Left ventricle myocardium inferior (tissue), 1 donor: ENCODE measurements around the gene PCAT7. TPM values are rescaled to one million over a fixed set of nuclear protein-coding genes. Genes with fewer than 3 reads are reported as not detected.
"Not testable (repeated sequence)": the region's sequence is repeated elsewhere in the genome, so short reads cannot be mapped to it uniquely, and the experiment has no call there.

Source experiments
- DNase-seq: peaks from one replicate; pipeline ENCODE4 v3.0.0-alpha.2; 2020
- H3K27ac ChIP-seq: fragments of 200-600 bp; replicated peaks from 2 replicates; pipeline ENCODE4 v1.8.0; 2021
- H3K27me3 ChIP-seq: fragments of 200-600 bp; 2 replicates; pipeline ENCODE4 v1.8.0; 2021; ENCODE audit warnings: low read depth
- H3K36me3 ChIP-seq: fragments of 200-600 bp; 2 replicates; pipeline ENCODE4 v1.8.0; 2021
- H3K4me1 ChIP-seq: fragments of 200-600 bp; 2 replicates; pipeline ENCODE4 v1.8.0; 2021
- H3K4me3 ChIP-seq: fragments of 200-600 bp; 2 replicates; pipeline ENCODE4 v1.8.0; 2021; ENCODE audit warnings: mild to moderate bottlenecking, moderate library complexity
- H3K9me3 ChIP-seq: fragments of 200-600 bp; replicated peaks from 2 replicates; pipeline ENCODE4 v1.8.0; 2021
- CTCF ChIP-seq: fragments of 200-600 bp; IDR thresholded peaks from 2 replicates; pipeline ENCODE4 v1.8.0; 2021; ENCODE audit warnings: antibody characterized with exemption, mild to moderate bottlenecking, borderline replicate concordance
- intact Hi-C: fragments of 100-400 bp; cut with micrococcal nuclease; formaldehyde crosslinking; loops from one replicate; pipeline ENCODE4 v1.11.0; 2022
- total RNA-seq: library from RNA; stranded (reverse); fragmentation: NEBNext Ultra II Directional; extraction: Animal tissue kit (Norgen Biotek cat#: 25700); gene quantifications from one replicate; pipeline ENCODE4 v1.2.1, GENCODE V29; 2021
- donor health status: DM: no; HTN: yes; CAD: no; lungs with severe emphysema.

PCAT7 gene
- total RNA-seq, 1 donor from 2014 or later: not detected

DNA sequence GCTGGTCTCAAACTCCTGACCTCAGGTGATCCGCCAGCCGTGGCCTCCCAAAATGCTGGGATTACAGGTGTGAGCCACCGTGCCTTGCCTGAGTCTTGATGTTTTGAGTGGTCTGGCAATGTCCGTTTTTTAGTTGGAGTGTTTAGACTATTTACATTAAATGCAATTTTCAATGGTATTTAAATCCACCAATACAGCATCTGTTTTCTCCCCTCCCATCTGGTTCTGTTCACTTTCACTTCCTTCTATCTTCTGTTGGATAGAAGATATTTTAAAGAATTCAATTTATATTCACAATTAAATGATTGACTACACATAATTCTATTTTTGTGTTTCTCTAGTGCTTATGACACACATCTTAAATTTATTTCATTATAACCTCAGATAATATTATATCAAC is 26.0 kb upstream of the PCAT7 start:
- peaks cover 4% of the 10 kb centered on the region for H3K27me3 ChIP-seq
- DNase-seq: no peak
- H3K27ac ChIP-seq: no peak overlapping the region
- no peak overlapping the region for H3K4me3 ChIP-seq
- H3K4me1 ChIP-seq: no peaks in the 10 kb centered on the region
- H3K9me3 ChIP-seq: no peaks in the 10 kb centered on the region
- no peaks in the 10 kb centered on the region for H3K36me3 ChIP-seq
- no peak for TF ChIP-seq CTCF
- intact Hi-C loops: no loop called here

- H3K4me3 ChIP-seq: no peak overlapping the region
Observed at GRCh38 chr9:94533155-94533554, 21.7 kb upstream of the PCAT7 start.

DNA sequence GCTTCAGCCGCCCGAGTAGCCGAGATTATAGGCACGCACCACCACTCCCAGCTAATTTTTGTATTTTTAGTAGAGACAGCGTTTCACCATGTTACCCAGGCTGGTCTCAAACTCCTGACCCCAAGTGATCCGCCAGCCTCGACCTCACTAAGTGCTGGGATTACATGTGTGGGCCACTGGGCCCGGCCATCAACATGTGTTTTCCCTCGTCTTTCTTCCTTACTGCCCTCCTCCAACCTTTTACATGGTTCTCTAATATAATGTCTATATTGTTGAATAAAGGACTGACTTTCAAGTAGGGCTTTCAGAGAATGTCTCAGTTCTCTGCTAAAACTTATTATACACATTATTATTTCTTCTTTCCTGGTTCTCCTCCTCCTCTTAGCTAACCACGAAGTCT is 21.3 kb upstream of the PCAT7 start:
- no peaks in the 10 kb centered on the region for H3K9me3 ChIP-seq
- H3K4me3 ChIP-seq: no peak overlapping the region
- no peaks in the 10 kb centered on the region for H3K36me3 ChIP-seq
- peaks cover 14% of the 10 kb centered on the region for H3K27me3 ChIP-seq
- intact Hi-C loops: no loop called here
- no peak overlapping the region for H3K27ac ChIP-seq
- TF ChIP-seq CTCF: no peak
- DNase-seq: no peak
- H3K4me1 ChIP-seq: no peaks in the 10 kb centered on the region

More at GRCh38 chr9:94533155-94533554, 21.7 kb upstream of the PCAT7 start:
- no peaks in the 10 kb centered on the region for H3K36me3 ChIP-seq
- H3K4me1 ChIP-seq: no peaks in the 10 kb centered on the region
- H3K27ac ChIP-seq: no peak overlapping the region
- intact Hi-C loops: no loop called here
- H3K9me3 ChIP-seq: no peaks in the 10 kb centered on the region
- no peak for DNase-seq
- peaks cover 14% of the 10 kb centered on the region for H3K27me3 ChIP-seq
- no peak for TF ChIP-seq CTCF

- Histone ChIP-seq H3K9me3 (no peaks in the 10 kb centered on the region), H3K4me1 (no peaks in the 10 kb centered on the region), H3K27me3 (peaks cover 14% of the 10 kb centered on the region), H3K36me3 (no peaks in the 10 kb centered on the region), H3K4me3 (no peak overlapping the region), H3K27ac (no peak overlapping the region)
- TF ChIP-seq CTCF: no peak
- intact Hi-C loops: no loop called here
- no peak for DNase-seq
Observed at GRCh38 chr9:94534901-94535300, 20.0 kb upstream of the PCAT7 start.

GRCh38 chr9:94538908-94539307 is 16.0 kb upstream of the PCAT7 start:
- H3K4me1 ChIP-seq: no peaks in the 10 kb centered on the region
- no peak overlapping the region for H3K27ac ChIP-seq
- intact Hi-C loops: no loop called here
- H3K9me3 ChIP-seq: no peaks in the 10 kb centered on the region
- H3K27me3 ChIP-seq: peaks cover 14% of the 10 kb centered on the region
- no peak overlapping the region for H3K4me3 ChIP-seq
- DNase-seq: no peak
- H3K36me3 ChIP-seq: no peaks in the 10 kb centered on the region
- TF ChIP-seq CTCF: no peak

- H3K27ac ChIP-seq, DNase-seq, intact Hi-C loops, H3K36me3 ChIP-seq, H3K4me3 ChIP-seq, H3K4me1 ChIP-seq, H3K9me3 ChIP-seq: not testable (repeated sequence)
- H3K27me3 ChIP-seq: peaks cover 22% of the 10 kb centered on the region
Observed at GRCh38 chr9:94544335-94544734, 10.5 kb upstream of the PCAT7 start.
